MM.1S (cell line): ENCODE results near the gene CABLES1.

Source experiments
- DNase-seq: peaks from one replicate; pipeline ENCODE4 v3.0.0-alpha.2; 2015
- H2AFZ ChIP-seq: fragments of 300-600 bp; sonication (generic); 2 replicates; pipeline ENCODE4 v1.6.0; 2016; ENCODE audit warnings: antibody characterized with exemption, low read length
- H3F3A ChIP-seq: fragments of 300-600 bp; sonication (generic); 2 replicates; pipeline ENCODE4 v1.6.1; 2016; ENCODE audit warnings: mild to moderate bottlenecking, antibody characterized with exemption, low read length, moderate library complexity, mixed read lengths; ENCODE audit not compliant: insufficient read depth
- H3K27ac ChIP-seq: fragments of 300-600 bp; sonication (generic); 2 replicates; pipeline ENCODE4 v1.5.1; 2016; ENCODE audit warnings: mild to moderate bottlenecking, low read length
- H3K27me3 ChIP-seq: fragments of 300-600 bp; sonication (generic); replicated peaks from 2 replicates; pipeline ENCODE4 v1.6.0; 2016; ENCODE audit warnings: low read length; ENCODE audit not compliant: insufficient read depth
- H3K36me3 ChIP-seq: fragments of 300-600 bp; sonication (generic); replicated peaks from 2 replicates; pipeline ENCODE4 v1.6.1; 2016; ENCODE audit warnings: mild to moderate bottlenecking, low read length, mixed read lengths; ENCODE audit not compliant: insufficient read depth
- H3K4me1 ChIP-seq: fragments of 300-600 bp; sonication (generic); 2 replicates; pipeline ENCODE4 v1.6.1; 2016; ENCODE audit warnings: low read length, mixed read lengths
- H3K4me2 ChIP-seq: fragments of 300-600 bp; sonication (generic); 2 replicates; pipeline ENCODE4 v1.6.0; 2016; ENCODE audit warnings: low read depth, low read length
- H3K4me3 ChIP-seq: fragments of 300-600 bp; sonication (generic); 2 replicates; pipeline ENCODE4 v1.5.1; 2016; ENCODE audit warnings: low read length, mixed read lengths
- H3K79me2 ChIP-seq: fragments of 300-600 bp; sonication (generic); 2 replicates; pipeline ENCODE4 v1.6.1; 2016; ENCODE audit warnings: mixed run types, low read length, mixed read lengths
- H3K9ac ChIP-seq: fragments of 300-600 bp; sonication (generic); 2 replicates; pipeline ENCODE4 v1.6.1; 2016; ENCODE audit warnings: low read length, mixed read lengths
- H3K9me2 ChIP-seq: fragments of 300-600 bp; sonication (generic); replicated peaks from 2 replicates; pipeline ENCODE4 v1.6.1; 2016; ENCODE audit warnings: mild to moderate bottlenecking, low read length, mixed read lengths; ENCODE audit not compliant: insufficient read depth
- H3K9me3 ChIP-seq: fragments of 300-600 bp; sonication (generic); replicated peaks from 2 replicates; pipeline ENCODE4 v1.6.1; 2016; ENCODE audit warnings: mild to moderate bottlenecking, low read length, mixed read lengths; ENCODE audit not compliant: insufficient read depth
- H4K20me1 ChIP-seq: fragments of 300-600 bp; sonication (generic); 2 replicates; pipeline ENCODE4 v1.6.1; 2016; ENCODE audit warnings: mild to moderate bottlenecking, low read length, moderate library complexity, mixed read lengths; ENCODE audit not compliant: insufficient read depth
- CTCF ChIP-seq: fragments of 300-600 bp; sonication (generic); IDR thresholded peaks from 2 replicates; pipeline ENCODE4 v1.5.1; 2016; ENCODE audit warnings: antibody characterized with exemption, low read length, mixed read lengths
- EZH2 ChIP-seq: fragments of 300-600 bp; sonication (generic); optimal IDR thresholded peaks from 2 replicates; pipeline ENCODE3; 2017; ENCODE audit warnings: low read depth, mild to moderate bottlenecking, antibody characterized with exemption, low read length, mixed read lengths
- EZH2phosphoT487 ChIP-seq: fragments of 300-600 bp; sonication (generic); IDR thresholded peaks from 2 replicates; pipeline ENCODE4 v1.6.1; 2018; ENCODE audit warnings: antibody characterized with exemption, low read length

The CABLES1 gene

GRCh38 chr18:23272498-23273232 lies 137.4 kb downstream of the CABLES1 start:
- Histone ChIP-seq H3K9me2 (no peaks in the 10 kb centered on the region), H2AFZ (peak overlapping the region; percentile 23; the same call in 1 of the 2 replicates), H3K27me3 (no peaks in the 10 kb centered on the region), H3K36me3 (no peaks in the 10 kb centered on the region), H3K4me2 (peak overlapping the region; percentile 45), H3K27ac (peak overlapping the region; percentile 54; the same call in 1 of the 2 replicates), H4K20me1 (no peaks in the 10 kb centered on the region), H3K79me2 (no peaks in the 10 kb centered on the region), H3K4me3 (no peak overlapping the region), H3F3A (peaks cover 9% of the 10 kb centered on the region), H3K9ac (no peak overlapping the region; the same call in 1 of the 2 replicates), H3K9me3 (no peaks in the 10 kb centered on the region), H3K4me1 (peaks cover 13% of the 10 kb centered on the region)
- TF ChIP-seq EZH2phosphoT487 (no peak), CTCF (no peak), EZH2 (no peak)
- DNase-seq: peak; percentile 54

- Histone ChIP-seq H3F3A (peaks cover 9% of the 10 kb centered on the region), H3K9me3 (no peaks in the 10 kb centered on the region), H3K27me3 (no peaks in the 10 kb centered on the region), H3K79me2 (no peaks in the 10 kb centered on the region), H3K4me3 (no peak overlapping the region), H3K9me2 (no peaks in the 10 kb centered on the region), H2AFZ (no peak overlapping the region), H3K4me2 (no peak overlapping the region), H4K20me1 (no peaks in the 10 kb centered on the region), H3K36me3 (no peaks in the 10 kb centered on the region), H3K9ac (no peak overlapping the region), H3K4me1 (peaks cover 13% of the 10 kb centered on the region), H3K27ac (no peak overlapping the region)
- no peak for DNase-seq
- no peak for TF ChIP-seq EZH2
- TF ChIP-seq CTCF: no peak
- TF ChIP-seq EZH2phosphoT487: no peak
These were observed 138.2 kb downstream of the CABLES1 start for GRCh38 chr18:23273443-23273966.

GRCh38 chr18:23274638-23275482 lies 139.6 kb downstream of the CABLES1 start:
- Histone ChIP-seq H4K20me1 (no peaks in the 10 kb centered on the region), H3K4me2 (no peak overlapping the region), H3K36me3 (no peaks in the 10 kb centered on the region), H3K4me3 (no peak overlapping the region), H3K79me2 (no peaks in the 10 kb centered on the region), H3K9me3 (no peaks in the 10 kb centered on the region), H3K9ac (no peak overlapping the region), H3K4me1 (peaks cover 13% of the 10 kb centered on the region), H3K27me3 (no peaks in the 10 kb centered on the region), H3K27ac (no peak overlapping the region), H3K9me2 (no peaks in the 10 kb centered on the region), H3F3A (peaks cover 9% of the 10 kb centered on the region), H2AFZ (no peak overlapping the region)
- TF ChIP-seq EZH2 (no peak), EZH2phosphoT487 (no peak), CTCF (no peak)
- DNase-seq: no peak
